Astrocyte (in vitro differentiated cells and primary cell): ENCODE data around the gene ICAM5. TPM values are rescaled to one million over a fixed set of nuclear protein-coding genes. Genes with fewer than 3 reads are reported as not detected.

Experiments
- DNase-seq: peaks from one replicate; pipeline ENCODE4 v3.0.0-alpha.2; 2010; ENCODE audit warnings: low read depth
- FAIRE-seq: peaks from 2 replicates; lab custom pipeline; 2011; peaks lifted over from hg19 to GRCh38; lab: Jason Lieb, UNC
- H2AFZ ChIP-seq: 2 replicates; pipeline ENCODE4 v1.6.0; 2012; ENCODE audit warnings: low read depth, low read length, inconsistent platforms
- H3K27ac ChIP-seq: 2 replicates; pipeline ENCODE4 v1.5.1; 2011; ENCODE audit warnings: low read depth, low read length, inconsistent platforms
- H3K27me3 ChIP-seq: 2 replicates; pipeline ENCODE4 v1.6.0; 2011; ENCODE audit warnings: low read length, inconsistent platforms; ENCODE audit not compliant: insufficient read depth
- H3K36me3 ChIP-seq: 2 replicates; pipeline ENCODE4 v1.5.1; 2011; ENCODE audit warnings: low read length, inconsistent platforms; ENCODE audit not compliant: insufficient read depth
- H3K4me1 ChIP-seq: 2 replicates; pipeline ENCODE4 v1.5.1; 2011; ENCODE audit warnings: low read length, inconsistent platforms; ENCODE audit not compliant: insufficient read depth
- H3K4me2 ChIP-seq: 2 replicates; pipeline ENCODE4 v1.6.0; 2012; ENCODE audit warnings: low read length, inconsistent platforms
- H3K4me3 ChIP-seq: 2 replicates; pipeline ENCODE4 v1.5.1; 2011; ENCODE audit warnings: low read depth, mild to moderate bottlenecking, low read length, inconsistent platforms; ENCODE audit not compliant: insufficient read depth
- H3K79me2 ChIP-seq: 2 replicates; pipeline ENCODE4 v1.6.0; 2012; ENCODE audit warnings: mild to moderate bottlenecking, low read length, inconsistent platforms; ENCODE audit not compliant: insufficient read depth
- H3K9ac ChIP-seq: 2 replicates; pipeline ENCODE4 v1.6.0; 2012; ENCODE audit warnings: mild to moderate bottlenecking, low read length, inconsistent platforms
- H3K9me3 ChIP-seq: 2 replicates; pipeline ENCODE4 v1.5.1; 2012; ENCODE audit warnings: low read depth, mild to moderate bottlenecking, low read length, inconsistent platforms; ENCODE audit not compliant: insufficient read depth
- H4K20me1 ChIP-seq: 2 replicates; pipeline ENCODE4 v1.6.0; 2012; ENCODE audit warnings: low read length, inconsistent platforms; ENCODE audit not compliant: insufficient read depth
- H3K27ac Mint-ChIP-seq: one replicate; pipeline ENCODE4 v1.8.0; 2021; ENCODE audit warnings: mild to moderate bottlenecking, mixed read lengths; ENCODE audit not compliant: unreplicated experiment
- H3K27me3 Mint-ChIP-seq: one replicate; pipeline ENCODE4 v1.8.0; 2021; ENCODE audit warnings: low read depth, mixed read lengths; ENCODE audit not compliant: unreplicated experiment
- H3K36me3 Mint-ChIP-seq: one replicate; pipeline ENCODE4 v1.8.0; 2021; ENCODE audit warnings: low read depth, mixed read lengths; ENCODE audit not compliant: unreplicated experiment
- H3K4me1 Mint-ChIP-seq: one replicate; pipeline ENCODE4 v1.8.0; 2021; ENCODE audit warnings: low read depth, mixed read lengths; ENCODE audit not compliant: unreplicated experiment
- H3K4me3 Mint-ChIP-seq: one replicate; pipeline ENCODE4 v1.8.0; 2021; ENCODE audit warnings: mild to moderate bottlenecking, moderate library complexity, mixed read lengths; ENCODE audit not compliant: unreplicated experiment
- H3K9me3 Mint-ChIP-seq: one replicate; pipeline ENCODE4 v1.8.0; 2021; ENCODE audit warnings: mild to moderate bottlenecking, mixed read lengths; ENCODE audit not compliant: unreplicated experiment
- CTCF ChIP-seq: IDR thresholded peaks from 2 replicates; pipeline ENCODE4 v1.5.1; 2011; ENCODE audit warnings: low read depth, mild to moderate bottlenecking, inconsistent platforms, low read length, moderate library complexity; ENCODE audit not compliant: insufficient read depth
- EZH2 ChIP-seq: IDR thresholded peaks from 2 replicates; pipeline ENCODE4 v1.6.1; 2012; ENCODE audit warnings: mild to moderate bottlenecking, low read length, inconsistent platforms; ENCODE audit not compliant: insufficient read depth
- total RNA-seq: library from RNA; stranded (reverse); gene quantifications from 2 replicates; pipeline ENCODE4 v1.2.1, GENCODE V29; 2021

Gene ICAM5
- total RNA-seq, 1 donor from 2014 or later, result 0.07 TPM

GRCh38 chr19:10321417-10321797 lies 31.7 kb downstream of the ICAM5 start:
- Histone ChIP-seq H3K9ac (no peak overlapping the region), H3K4me1 (no peaks in the 10 kb centered on the region), H2AFZ (no peak overlapping the region), H3K4me3 (no peak overlapping the region), H3K79me2 (no peaks in the 10 kb centered on the region), H3K36me3 (peaks cover 21% of the 10 kb centered on the region), H3K27me3 (no peaks in the 10 kb centered on the region), H3K4me2 (no peak overlapping the region), H4K20me1 (peaks cover 17% of the 10 kb centered on the region), H3K27ac (no peak overlapping the region), H3K9me3 (no peaks in the 10 kb centered on the region)
- Mint-ChIP-seq H3K36me3 (peaks cover 14% of the 10 kb centered on the region), H3K27me3 (no peaks in the 10 kb centered on the region), H3K4me3 (no peak overlapping the region), H3K4me1 (no peaks in the 10 kb centered on the region), H3K9me3 (no peaks in the 10 kb centered on the region), H3K27ac (no peak overlapping the region)
- DNase-seq (no peak), FAIRE-seq (no peak)
- TF ChIP-seq CTCF (no peak), EZH2 (no peak)

DNA sequence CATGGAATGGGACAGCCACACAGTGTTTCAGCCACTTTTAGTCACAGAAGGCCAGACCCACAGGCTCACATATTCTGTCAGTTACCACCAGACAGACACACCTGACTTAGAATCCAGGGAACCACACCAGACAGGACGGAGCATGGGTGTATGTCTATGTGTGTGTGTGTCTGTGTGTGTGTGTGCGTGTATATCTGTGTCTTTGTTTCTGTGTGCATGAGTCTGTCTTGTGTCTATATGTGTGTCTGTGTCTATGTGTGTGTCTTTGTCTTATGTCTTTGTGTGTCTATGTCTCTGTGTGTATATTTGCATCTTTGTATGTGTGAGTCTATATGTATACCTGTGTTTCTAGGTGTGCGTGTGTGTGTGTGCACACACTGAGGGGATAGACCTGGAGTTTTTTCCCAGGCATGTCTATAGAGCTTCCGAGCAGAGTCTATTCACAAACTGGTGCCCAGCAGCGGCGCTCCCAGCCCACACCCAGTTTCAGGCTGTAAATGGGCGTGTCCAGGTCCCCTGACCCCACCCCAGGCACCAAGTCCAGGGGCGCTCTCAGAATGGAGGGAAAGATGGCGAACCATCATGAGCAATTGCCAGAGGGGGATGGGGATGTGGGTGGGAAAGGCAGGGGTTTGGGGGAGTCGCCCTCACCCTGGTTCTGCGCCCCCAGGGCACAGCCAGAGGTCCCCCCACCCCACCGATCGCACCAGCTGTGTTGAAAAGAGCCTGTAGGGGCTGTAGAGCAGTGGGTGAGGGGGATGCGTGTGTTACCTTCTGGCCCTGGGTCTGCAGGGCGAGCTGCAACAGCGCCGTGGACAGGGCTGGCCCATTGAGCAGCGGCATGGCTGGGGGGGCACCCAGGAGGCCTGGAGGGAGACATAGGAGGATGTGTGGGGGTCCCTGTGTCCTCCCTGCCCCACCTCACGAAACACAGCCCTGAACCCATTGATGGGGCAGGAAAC lies 32.4 kb downstream of the ICAM5 start:
- H2AFZ ChIP-seq, result no peak overlapping the region
- FAIRE-seq, result no peak
- peaks cover 3% of the 10 kb centered on the region for H3K79me2 ChIP-seq
- H3K4me1 Mint-ChIP-seq, result no peaks in the 10 kb centered on the region
- H3K27me3 Mint-ChIP-seq, result no peaks in the 10 kb centered on the region
- no peak overlapping the region for H3K27ac ChIP-seq
- H3K36me3 Mint-ChIP-seq, result peaks cover 14% of the 10 kb centered on the region
- no peak overlapping the region for H3K27ac Mint-ChIP-seq
- H3K9me3 Mint-ChIP-seq, result no peaks in the 10 kb centered on the region
- H4K20me1 ChIP-seq, result peaks cover 22% of the 10 kb centered on the region
- no peaks in the 10 kb centered on the region for H3K27me3 ChIP-seq
- H3K4me1 ChIP-seq, result no peaks in the 10 kb centered on the region
- no peak for DNase-seq
- H3K36me3 ChIP-seq, result peaks cover 23% of the 10 kb centered on the region
- no peaks in the 10 kb centered on the region for H3K9me3 ChIP-seq
- TF ChIP-seq CTCF (no peak), EZH2 (no peak)
- H3K4me3 Mint-ChIP-seq, result no peak overlapping the region
- H3K9ac ChIP-seq, result no peak overlapping the region
- H3K4me2 ChIP-seq, result no peak overlapping the region
- H3K4me3 ChIP-seq, result no peak overlapping the region

DNA sequence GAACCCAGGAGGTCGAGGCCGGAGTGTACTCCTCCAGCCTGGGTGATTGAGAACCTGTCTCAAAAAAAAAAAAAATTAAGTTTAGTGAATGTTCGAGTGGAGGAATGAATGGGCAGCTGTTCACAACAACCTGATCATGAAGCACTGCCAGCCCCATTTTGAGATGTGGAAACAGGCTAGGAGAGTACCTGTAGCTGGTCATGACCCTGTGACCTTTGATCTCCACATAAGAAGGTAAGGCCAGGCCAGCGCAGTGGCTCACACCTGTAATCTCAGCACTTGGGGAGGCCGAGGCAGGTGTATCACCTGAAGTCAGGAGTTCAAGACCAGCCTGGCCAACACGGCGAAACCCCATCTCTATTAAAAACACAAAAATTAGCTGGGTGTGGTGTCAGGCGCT lies 36.0 kb downstream of the ICAM5 start:
- H3K4me1 Mint-ChIP-seq, result no peaks in the 10 kb centered on the region
- H4K20me1 ChIP-seq, result peaks cover 53% of the 10 kb centered on the region
- no peak overlapping the region for H3K9ac ChIP-seq
- no peak for DNase-seq
- FAIRE-seq, result no peak
- H3K27ac Mint-ChIP-seq, result no peak overlapping the region
- no peaks in the 10 kb centered on the region for H3K27me3 Mint-ChIP-seq
- H3K9me3 ChIP-seq, result no peaks in the 10 kb centered on the region
- no peak overlapping the region for H3K4me3 ChIP-seq
- peaks cover 31% of the 10 kb centered on the region for H3K36me3 ChIP-seq
- no peak overlapping the region for H3K27ac ChIP-seq
- H2AFZ ChIP-seq, result no peak overlapping the region
- TF ChIP-seq EZH2 (no peak), CTCF (no peak)
- H3K36me3 Mint-ChIP-seq, result peaks cover 15% of the 10 kb centered on the region
- no peak overlapping the region for H3K4me2 ChIP-seq
- H3K9me3 Mint-ChIP-seq, result no peaks in the 10 kb centered on the region
- H3K27me3 ChIP-seq, result no peaks in the 10 kb centered on the region
- no peaks in the 10 kb centered on the region for H3K4me1 ChIP-seq
- no peak overlapping the region for H3K4me3 Mint-ChIP-seq
- H3K79me2 ChIP-seq, result peaks cover 31% of the 10 kb centered on the region
